ENCODE data around the gene EVA1A.
"Not testable (repeated sequence)": the region's sequence is repeated elsewhere in the genome, so short reads cannot be mapped to it uniquely, and the experiment has no call there.

EVA1A gene

GRCh38 chr2:75516378-75517360 is 44.1 kb downstream of the EVA1A start:
- no peak for DNase-seq

GRCh38 chr2:75515584-75516368 is 45.0 kb downstream of the EVA1A start:
- no peak for DNase-seq

- no peak for DNase-seq
Measured at GRCh38 chr2:75513616-75514170, 47.0 kb downstream of the EVA1A start.

- DNase-seq, result no peak
Measured at GRCh38 chr2:75512455-75513212, 48.1 kb downstream of the EVA1A start.

GRCh38 chr2:75506101-75506697 is 54.5 kb downstream of the EVA1A start:
- DNase-seq, result no peak

- no peak for DNase-seq
Measured at GRCh38 chr2:75505012-75505411, 55.7 kb downstream of the EVA1A start.

- DNase-seq, result no peak
Measured at GRCh38 chr2:75503048-75503607, 57.6 kb downstream of the EVA1A start.

- no peak for DNase-seq
Measured at GRCh38 chr2:75500633-75501032, 60.1 kb downstream of the EVA1A start.

GRCh38 chr2:75499534-75499933 is 61.2 kb downstream of the EVA1A start:
- no peak for DNase-seq

GRCh38 chr2:75498907-75499306 is 61.8 kb downstream of the EVA1A start:
- DNase-seq, result no peak

GRCh38 chr2:75497256-75497655 is 63.5 kb downstream of the EVA1A start:
- no peak for DNase-seq

GRCh38 chr2:75495862-75496261 is 64.9 kb downstream of the EVA1A start:
- DNase-seq, result no peak

- DNase-seq, result no peak
Measured at GRCh38 chr2:75494137-75494769, 66.5 kb downstream of the EVA1A start.

- no peak for DNase-seq
Measured at GRCh38 chr2:75493230-75493629, 67.5 kb downstream of the EVA1A start.

- no peak for DNase-seq
Measured at GRCh38 chr2:75491129-75491753, 69.5 kb downstream of the EVA1A start.

- DNase-seq, result no peak
Measured at GRCh38 chr2:75489721-75490120, 71.0 kb downstream of the EVA1A start.

- no peak for DNase-seq
Measured at GRCh38 chr2:75488157-75488556, 72.6 kb downstream of the EVA1A start.

GRCh38 chr2:75486735-75487134 is 74.0 kb downstream of the EVA1A start:
- DNase-seq, result not testable (repeated sequence)

- no peak for DNase-seq
Measured at GRCh38 chr2:75484840-75485239, 75.9 kb downstream of the EVA1A start.

- no peak for DNase-seq
Measured at GRCh38 chr2:75483878-75484277, 76.9 kb downstream of the EVA1A start.

GRCh38 chr2:75482398-75482797 is 78.3 kb downstream of the EVA1A start:
- no peak for DNase-seq
